SK-N-SH treated with all-trans-retinoic acid at 6 μM for 48 hours (cell line): ENCODE measurements around the gene CELF1.
"Not testable (repeated sequence)": the region's sequence is repeated elsewhere in the genome, so short reads cannot be mapped to it uniquely, and the experiment has no call there.

Experiments
- ATAC-seq: fragments of 200-7000 bp; cut with Tn5 transposase; 3 replicates; pipeline ENCODE4 v1.9.1; 2020; ENCODE audit warnings: mild to moderate bottlenecking, moderate library complexity
- ARNTL ChIP-seq: fragments of 450-650 bp; formaldehyde crosslinking; IDR thresholded peaks from 2 replicates; pipeline ENCODE4 v1.5.0; 2020; ENCODE audit warnings: low read depth, mild to moderate bottlenecking, moderate library complexity, borderline replicate concordance
- BACH2 ChIP-seq: fragments of 250-450 bp; sonication (Bioruptor Pico); IDR thresholded peaks from 2 replicates; pipeline ENCODE4 v1.9.0; 2021; ENCODE audit warnings: mild to moderate bottlenecking, borderline replicate concordance
- CSDC2 ChIP-seq: fragments of 250-450 bp; sonication (Bioruptor Pico); IDR thresholded peaks from 2 replicates; pipeline ENCODE4 v1.5.0; 2020; ENCODE audit warnings: mild to moderate bottlenecking, moderate library complexity
- ESRRG ChIP-seq: fragments of 250-450 bp; sonication (Bioruptor Pico); IDR thresholded peaks from 2 replicates; pipeline ENCODE4 v1.6.1; 2021; ENCODE audit warnings: mild to moderate bottlenecking
- GLIS3 ChIP-seq: fragments of 250-450 bp; sonication (Bioruptor Pico); IDR thresholded peaks from 2 replicates; pipeline ENCODE4 v1.5.0; 2020; ENCODE audit warnings: mild to moderate bottlenecking, moderate library complexity
- ISL1 ChIP-seq: fragments of 250-450 bp; sonication (Bioruptor Pico); IDR thresholded peaks from 2 replicates; pipeline ENCODE4 v2.1.2; 2022; ENCODE audit warnings: mild to moderate bottlenecking, moderate library complexity
- OSR1 ChIP-seq: fragments of 250-450 bp; sonication (Bioruptor Pico); IDR thresholded peaks from 2 replicates; pipeline ENCODE4 v1.8.0; 2022; ENCODE audit warnings: moderate library complexity, mild to moderate bottlenecking, inconsistent platforms
- PATZ1 ChIP-seq: fragments of 250-450 bp; sonication (Bioruptor Pico); IDR thresholded peaks from 2 replicates; pipeline ENCODE4 v1.8.0; 2020; ENCODE audit warnings: mild to moderate bottlenecking, moderate library complexity, borderline replicate concordance
- PPARA ChIP-seq: fragments of 250-450 bp; sonication (Bioruptor Pico); IDR thresholded peaks from 2 replicates; pipeline ENCODE4 v1.5.0; 2020; ENCODE audit warnings: mild to moderate bottlenecking, borderline replicate concordance
- RARB ChIP-seq: fragments of 250-450 bp; sonication (Bioruptor Pico); IDR thresholded peaks from 2 replicates; pipeline ENCODE4 v1.8.0; 2021; ENCODE audit warnings: mild to moderate bottlenecking, moderate library complexity
- SNAI2 ChIP-seq: fragments of 250-450 bp; sonication (Bioruptor Pico); IDR thresholded peaks from 2 replicates; pipeline ENCODE4 v1.5.0; 2020; ENCODE audit warnings: mild to moderate bottlenecking, moderate library complexity
- TOX ChIP-seq: fragments of 250-450 bp; sonication (Bioruptor Pico); IDR thresholded peaks from 2 replicates; pipeline ENCODE4 v1.8.0; 2021; ENCODE audit warnings: mild to moderate bottlenecking, moderate library complexity, borderline replicate concordance
- ZC3H10 ChIP-seq: fragments of 250-450 bp; sonication (Bioruptor Pico); IDR thresholded peaks from 2 replicates; pipeline ENCODE4 v1.5.1; 2021; ENCODE audit warnings: mild to moderate bottlenecking, moderate library complexity
- ZFP30 ChIP-seq: fragments of 450-650 bp; formaldehyde crosslinking; IDR thresholded peaks from 2 replicates; pipeline ENCODE4 v1.5.0; 2022; ENCODE audit warnings: mild to moderate bottlenecking, moderate library complexity
- ZNF565 ChIP-seq: fragments of 450-650 bp; formaldehyde crosslinking; conservative IDR thresholded peaks from 2 replicates; pipeline ENCODE4 v1.5.0; 2020; ENCODE audit warnings: low read depth, mild to moderate bottlenecking, moderate library complexity
- ZNF8 ChIP-seq: fragments of 450-650 bp; formaldehyde crosslinking; IDR thresholded peaks from 2 replicates; pipeline ENCODE4 v1.5.0; 2020; ENCODE audit warnings: mild to moderate bottlenecking, moderate library complexity
- TF ChIP-seq, protein P1 (sequence below): fragments of 250-450 bp; sonication (Bioruptor Pico); IDR thresholded peaks from 2 replicates; pipeline ENCODE4 v1.5.0; 2020; ENCODE audit warnings: mild to moderate bottlenecking, moderate library complexity
- TF ChIP-seq, protein P2 (sequence below): fragments of 250-450 bp; sonication (Bioruptor Pico); IDR thresholded peaks from 2 replicates; pipeline ENCODE4 v1.5.1; 2021; ENCODE audit warnings: mild to moderate bottlenecking, moderate library complexity
- TF ChIP-seq, protein P3 (sequence below): fragments of 250-450 bp; sonication (Bioruptor Pico); IDR thresholded peaks from 2 replicates; pipeline ENCODE4 v1.8.0; 2021; ENCODE audit warnings: low read depth, mild to moderate bottlenecking, moderate library complexity, borderline replicate concordance
- TF ChIP-seq, protein P4 (sequence below): fragments of 250-450 bp; sonication (Bioruptor Pico); IDR thresholded peaks from 2 replicates; pipeline ENCODE4 v1.5.1; 2020; ENCODE audit warnings: low read depth, mild to moderate bottlenecking, moderate library complexity

Gene CELF1

GRCh38 chr11:47560426-47560825, 7.5 kb upstream of the CELF1 start:
- no peak for ATAC-seq
- TF ChIP-seq ARNTL (CRISPR knock-in tag) (no peak), PPARA (CRISPR knock-in tag) (no peak), ISL1 (CRISPR knock-in tag) (no peak), GLIS3 (CRISPR knock-in tag) (no peak), BACH2 (CRISPR knock-in tag) (no peak), PATZ1 (CRISPR knock-in tag) (no peak), ZNF8 (CRISPR knock-in tag) (no peak), ZNF565 (no peak), CSDC2 (CRISPR knock-in tag) (no peak), TOX (CRISPR knock-in tag) (no peak), ESRRG (CRISPR knock-in tag) (no peak), SNAI2 (CRISPR knock-in tag) (no peak), ZC3H10 (CRISPR knock-in tag) (no peak)
- TF ChIP-seq, protein P1, sequence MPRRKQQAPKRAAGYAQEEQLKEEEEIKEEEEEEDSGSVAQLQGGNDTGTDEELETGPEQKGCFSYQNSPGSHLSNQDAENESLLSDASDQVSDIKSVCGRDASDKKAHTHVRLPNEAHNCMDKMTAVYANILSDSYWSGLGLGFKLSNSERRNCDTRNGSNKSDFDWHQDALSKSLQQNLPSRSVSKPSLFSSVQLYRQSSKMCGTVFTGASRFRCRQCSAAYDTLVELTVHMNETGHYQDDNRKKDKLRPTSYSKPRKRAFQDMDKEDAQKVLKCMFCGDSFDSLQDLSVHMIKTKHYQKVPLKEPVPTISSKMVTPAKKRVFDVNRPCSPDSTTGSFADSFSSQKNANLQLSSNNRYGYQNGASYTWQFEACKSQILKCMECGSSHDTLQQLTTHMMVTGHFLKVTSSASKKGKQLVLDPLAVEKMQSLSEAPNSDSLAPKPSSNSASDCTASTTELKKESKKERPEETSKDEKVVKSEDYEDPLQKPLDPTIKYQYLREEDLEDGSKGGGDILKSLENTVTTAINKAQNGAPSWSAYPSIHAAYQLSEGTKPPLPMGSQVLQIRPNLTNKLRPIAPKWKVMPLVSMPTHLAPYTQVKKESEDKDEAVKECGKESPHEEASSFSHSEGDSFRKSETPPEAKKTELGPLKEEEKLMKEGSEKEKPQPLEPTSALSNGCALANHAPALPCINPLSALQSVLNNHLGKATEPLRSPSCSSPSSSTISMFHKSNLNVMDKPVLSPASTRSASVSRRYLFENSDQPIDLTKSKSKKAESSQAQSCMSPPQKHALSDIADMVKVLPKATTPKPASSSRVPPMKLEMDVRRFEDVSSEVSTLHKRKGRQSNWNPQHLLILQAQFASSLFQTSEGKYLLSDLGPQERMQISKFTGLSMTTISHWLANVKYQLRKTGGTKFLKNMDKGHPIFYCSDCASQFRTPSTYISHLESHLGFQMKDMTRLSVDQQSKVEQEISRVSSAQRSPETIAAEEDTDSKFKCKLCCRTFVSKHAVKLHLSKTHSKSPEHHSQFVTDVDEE, result no peak
- TF ChIP-seq, protein P2, sequence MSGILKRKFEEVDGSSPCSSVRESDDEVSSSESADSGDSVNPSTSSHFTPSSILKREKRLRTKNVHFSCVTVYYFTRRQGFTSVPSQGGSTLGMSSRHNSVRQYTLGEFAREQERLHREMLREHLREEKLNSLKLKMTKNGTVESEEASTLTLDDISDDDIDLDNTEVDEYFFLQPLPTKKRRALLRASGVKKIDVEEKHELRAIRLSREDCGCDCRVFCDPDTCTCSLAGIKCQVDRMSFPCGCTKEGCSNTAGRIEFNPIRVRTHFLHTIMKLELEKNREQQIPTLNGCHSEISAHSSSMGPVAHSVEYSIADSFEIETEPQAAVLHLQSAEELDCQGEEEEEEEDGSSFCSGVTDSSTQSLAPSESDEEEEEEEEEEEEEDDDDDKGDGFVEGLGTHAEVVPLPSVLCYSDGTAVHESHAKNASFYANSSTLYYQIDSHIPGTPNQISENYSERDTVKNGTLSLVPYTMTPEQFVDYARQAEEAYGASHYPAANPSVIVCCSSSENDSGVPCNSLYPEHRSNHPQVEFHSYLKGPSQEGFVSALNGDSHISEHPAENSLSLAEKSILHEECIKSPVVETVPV (CRISPR knock-in tag), result no peak
- TF ChIP-seq, protein P3, sequence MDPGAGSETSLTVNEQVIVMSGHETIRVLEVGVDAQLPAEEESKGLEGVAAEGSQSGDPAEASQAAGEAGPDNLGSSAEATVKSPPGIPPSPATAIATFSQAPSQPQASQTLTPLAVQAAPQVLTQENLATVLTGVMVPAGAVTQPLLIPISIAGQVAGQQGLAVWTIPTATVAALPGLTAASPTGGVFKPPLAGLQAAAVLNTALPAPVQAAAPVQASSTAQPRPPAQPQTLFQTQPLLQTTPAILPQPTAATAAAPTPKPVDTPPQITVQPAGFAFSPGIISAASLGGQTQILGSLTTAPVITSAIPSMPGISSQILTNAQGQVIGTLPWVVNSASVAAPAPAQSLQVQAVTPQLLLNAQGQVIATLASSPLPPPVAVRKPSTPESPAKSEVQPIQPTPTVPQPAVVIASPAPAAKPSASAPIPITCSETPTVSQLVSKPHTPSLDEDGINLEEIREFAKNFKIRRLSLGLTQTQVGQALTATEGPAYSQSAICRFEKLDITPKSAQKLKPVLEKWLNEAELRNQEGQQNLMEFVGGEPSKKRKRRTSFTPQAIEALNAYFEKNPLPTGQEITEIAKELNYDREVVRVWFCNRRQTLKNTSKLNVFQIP (CRISPR knock-in tag), result no peak
- TF ChIP-seq, all 23 proteins: peak for 0

DNA sequence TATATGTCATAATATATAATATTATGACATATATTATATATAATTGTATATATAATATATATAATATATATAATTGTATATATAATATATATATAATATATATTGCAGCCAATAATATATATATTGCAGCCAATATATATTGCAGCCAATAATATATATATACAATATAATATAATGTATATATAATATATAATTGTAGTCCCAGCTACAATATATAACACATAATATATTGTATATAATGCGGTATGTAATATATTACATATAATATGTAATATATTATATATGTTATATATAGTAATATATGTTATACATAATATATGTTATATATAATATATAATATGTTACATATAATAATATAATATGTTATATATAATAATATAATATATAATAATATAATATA, 5.8 kb upstream of the CELF1 start:
- ATAC-seq, result no peak
- TF ChIP-seq ISL1 (CRISPR knock-in tag), result no peak
- no peak for TF ChIP-seq OSR1 (CRISPR knock-in tag)
- TF ChIP-seq, protein P4, sequence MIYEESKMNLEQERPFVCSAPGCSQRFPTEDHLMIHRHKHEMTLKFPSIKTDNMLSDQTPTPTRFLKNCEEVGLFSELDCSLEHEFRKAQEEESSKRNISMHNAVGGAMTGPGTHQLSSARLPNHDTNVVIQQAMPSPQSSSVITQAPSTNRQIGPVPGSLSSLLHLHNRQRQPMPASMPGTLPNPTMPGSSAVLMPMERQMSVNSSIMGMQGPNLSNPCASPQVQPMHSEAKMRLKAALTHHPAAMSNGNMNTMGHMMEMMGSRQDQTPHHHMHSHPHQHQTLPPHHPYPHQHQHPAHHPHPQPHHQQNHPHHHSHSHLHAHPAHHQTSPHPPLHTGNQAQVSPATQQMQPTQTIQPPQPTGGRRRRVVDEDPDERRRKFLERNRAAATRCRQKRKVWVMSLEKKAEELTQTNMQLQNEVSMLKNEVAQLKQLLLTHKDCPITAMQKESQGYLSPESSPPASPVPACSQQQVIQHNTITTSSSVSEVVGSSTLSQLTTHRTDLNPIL (CRISPR knock-in tag), result no peak
- no peak for TF ChIP-seq PPARA (CRISPR knock-in tag)
- no peak for TF ChIP-seq TOX (CRISPR knock-in tag)
- TF ChIP-seq ZFP30, result no peak
- no peak for TF ChIP-seq RARB (CRISPR knock-in tag)
- no peak for TF ChIP-seq SNAI2 (CRISPR knock-in tag)
- TF ChIP-seq, all 23 proteins: peak for 0

- ATAC-seq, result not testable (repeated sequence)
Observed at GRCh38 chr11:47557004-47557403, 4.1 kb upstream of the CELF1 start.

DNA sequence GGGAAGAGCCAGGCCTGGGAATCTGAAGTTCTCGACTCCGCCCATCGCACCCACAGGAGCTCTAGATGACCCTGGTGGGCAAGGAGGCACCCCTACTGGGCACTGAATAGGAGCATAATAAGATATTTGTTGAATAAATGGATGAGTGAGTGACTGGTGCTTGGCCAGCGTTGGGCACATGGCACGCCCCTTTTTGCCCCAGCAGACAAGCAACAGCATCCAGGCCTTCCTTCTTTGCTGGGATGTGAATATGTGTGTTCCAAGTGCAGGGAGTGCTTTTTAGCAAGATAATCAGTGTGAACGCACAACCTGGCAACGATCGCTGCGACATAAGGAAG, 443 bp upstream of the CELF1 start:
- TF ChIP-seq, protein P2 (CRISPR knock-in tag), result peak; percentile 10; the same call in 1 of the 2 replicates
- TF ChIP-seq ZFP30, result no peak
- TF ChIP-seq, all 23 proteins: peak for 1
- ATAC-seq, result peak; percentile 67
